Measurements from ENCODE around the gene PTPRM. TPM values are rescaled to one million over a fixed set of nuclear protein-coding genes. Genes with fewer than 3 reads are reported as not detected.

PTPRM gene
- total RNA-seq, 1 donor from 2014 or later, result 256 TPM

DNA sequence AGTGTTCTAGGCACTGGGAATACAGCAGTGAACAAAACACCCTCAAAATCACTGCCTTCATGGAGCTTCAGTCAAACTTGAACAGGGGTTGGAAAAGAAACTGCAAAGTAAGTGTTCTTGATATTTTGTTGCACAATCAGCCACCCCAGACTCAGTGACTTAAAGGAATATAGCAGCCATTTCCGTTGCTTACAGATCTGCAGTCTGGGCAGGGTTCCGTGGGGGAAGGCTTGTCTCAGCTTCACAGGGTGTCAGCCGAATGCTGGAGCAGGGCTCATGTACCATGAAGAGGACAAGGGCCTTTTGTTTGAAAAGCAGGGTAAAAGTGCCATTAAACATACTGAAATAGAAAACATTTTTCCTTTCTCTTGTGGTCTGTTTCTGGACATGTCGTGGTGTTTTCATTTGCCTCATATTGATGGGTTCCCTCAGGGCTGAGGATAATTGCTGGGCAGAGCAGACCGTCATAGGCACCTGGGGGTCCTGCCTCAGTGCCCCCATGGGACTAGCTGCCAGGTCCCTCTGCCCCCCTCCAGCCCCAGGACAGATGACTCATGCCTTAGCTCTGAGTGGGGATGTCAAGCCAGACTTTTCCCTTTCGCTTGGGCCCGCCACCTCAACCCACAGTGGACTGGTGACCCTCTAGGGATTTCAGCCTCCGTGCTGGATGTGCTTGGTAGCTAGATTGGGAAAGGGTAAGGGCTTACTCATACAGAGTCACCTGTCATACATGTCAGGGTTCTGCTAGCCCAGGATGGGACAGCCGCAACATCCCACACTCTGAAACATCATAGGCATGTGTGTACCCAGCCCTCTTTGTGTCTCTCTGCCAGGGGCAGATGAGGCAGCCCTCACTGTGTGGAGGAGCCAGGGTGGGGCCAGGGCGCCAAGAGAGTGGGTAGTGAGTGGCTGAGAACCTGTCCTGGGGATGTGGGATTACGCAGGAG is 96.5 kb downstream of the PTPRM start:
- no peak for DNase-seq (ENCODE audit: extremely low read depth, low read depth, low spot score)

DNA sequence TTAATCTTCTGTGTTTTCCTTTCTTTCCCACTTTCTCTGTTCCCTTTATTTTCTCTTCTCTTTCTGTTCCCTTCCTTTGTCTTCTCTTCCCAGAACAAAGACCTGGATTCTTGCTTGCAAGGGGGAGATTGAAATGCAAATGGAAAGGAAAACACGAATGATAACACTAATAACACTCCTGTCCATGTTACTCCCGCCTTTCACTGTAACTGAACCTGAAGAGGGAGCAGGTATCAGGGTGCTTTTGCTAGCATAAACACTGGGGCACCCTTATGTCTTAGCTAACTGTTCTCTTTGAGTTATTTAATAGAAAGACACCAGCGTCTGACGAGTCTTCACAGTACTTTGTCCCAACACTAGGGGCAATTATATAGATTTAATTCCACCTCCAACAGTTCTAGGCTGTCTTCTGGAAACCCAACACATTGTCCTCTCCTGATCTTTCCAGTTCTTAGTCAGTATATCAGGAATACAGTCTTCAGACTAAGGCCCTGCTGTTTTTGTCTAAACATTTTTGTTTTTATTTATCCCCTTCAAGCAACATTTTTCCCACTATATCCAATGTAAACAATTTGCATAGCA is 99.2 kb downstream of the PTPRM start:
- DNase-seq (ENCODE audit: extremely low read depth, low read depth, low spot score), result no peak

DNA sequence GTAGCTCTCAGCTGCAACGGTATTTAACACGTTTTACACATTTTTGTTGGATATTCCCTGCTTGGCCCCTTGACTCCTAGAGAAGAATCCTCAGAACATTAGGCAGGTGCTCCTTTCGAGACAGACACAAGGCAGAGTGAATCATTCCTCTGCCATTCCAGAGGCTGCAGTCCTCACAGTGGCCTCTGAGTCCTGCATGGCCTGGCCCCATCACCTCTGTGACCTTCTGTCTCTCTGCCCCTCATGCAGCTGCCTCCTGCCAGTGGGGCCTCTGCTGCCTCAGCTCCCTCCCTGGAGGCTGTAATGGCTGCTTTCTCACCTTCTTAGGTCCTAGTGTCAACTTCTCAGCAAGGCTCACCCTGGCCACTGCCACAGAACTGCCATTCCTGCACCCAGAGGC is 101.3 kb downstream of the PTPRM start:
- DNase-seq (ENCODE audit: extremely low read depth, low read depth, low spot score), result no peak

DNA sequence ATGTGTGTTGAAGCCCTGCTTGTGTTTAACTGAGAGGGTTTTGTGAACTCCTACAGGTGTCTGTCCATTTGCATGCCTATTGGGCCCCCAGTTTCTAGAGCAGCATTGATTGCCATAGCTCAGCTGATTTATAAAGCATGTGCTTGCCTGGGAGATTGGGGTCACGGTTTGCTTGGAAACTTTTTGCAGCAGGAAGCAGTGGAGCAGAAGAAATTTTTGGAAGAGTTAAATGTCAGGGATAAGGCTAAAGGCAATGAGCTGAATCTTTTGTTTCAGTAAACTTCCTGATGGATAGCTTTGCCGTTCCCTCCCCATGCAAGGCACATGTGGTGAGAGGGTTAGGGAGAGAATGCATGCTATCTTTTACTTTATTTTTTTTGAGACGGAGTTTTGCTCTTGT is 102.2 kb downstream of the PTPRM start:
- DNase-seq (ENCODE audit: extremely low read depth, low read depth, low spot score), result no peak

DNA sequence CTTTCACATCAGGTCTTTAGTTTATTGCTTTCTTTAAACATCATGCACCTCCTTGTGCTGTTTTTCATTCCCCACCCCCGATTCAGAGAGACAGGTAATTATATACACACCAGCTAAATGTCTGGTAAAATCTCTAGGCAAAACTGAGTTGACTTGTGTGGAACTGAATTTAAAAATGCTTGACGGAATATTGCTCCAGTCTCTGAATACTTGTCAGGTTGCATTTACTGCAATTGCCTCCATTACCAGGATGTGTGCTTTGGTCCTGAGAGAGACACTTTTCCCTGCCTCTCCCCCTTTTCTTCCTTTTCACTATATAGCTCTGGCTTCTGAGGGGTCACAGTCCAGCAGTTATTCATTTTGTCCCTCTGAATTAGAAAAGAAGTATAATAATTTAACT is 104.0 kb downstream of the PTPRM start:
- DNase-seq (ENCODE audit: extremely low read depth, low read depth, low spot score), result no peak

DNA sequence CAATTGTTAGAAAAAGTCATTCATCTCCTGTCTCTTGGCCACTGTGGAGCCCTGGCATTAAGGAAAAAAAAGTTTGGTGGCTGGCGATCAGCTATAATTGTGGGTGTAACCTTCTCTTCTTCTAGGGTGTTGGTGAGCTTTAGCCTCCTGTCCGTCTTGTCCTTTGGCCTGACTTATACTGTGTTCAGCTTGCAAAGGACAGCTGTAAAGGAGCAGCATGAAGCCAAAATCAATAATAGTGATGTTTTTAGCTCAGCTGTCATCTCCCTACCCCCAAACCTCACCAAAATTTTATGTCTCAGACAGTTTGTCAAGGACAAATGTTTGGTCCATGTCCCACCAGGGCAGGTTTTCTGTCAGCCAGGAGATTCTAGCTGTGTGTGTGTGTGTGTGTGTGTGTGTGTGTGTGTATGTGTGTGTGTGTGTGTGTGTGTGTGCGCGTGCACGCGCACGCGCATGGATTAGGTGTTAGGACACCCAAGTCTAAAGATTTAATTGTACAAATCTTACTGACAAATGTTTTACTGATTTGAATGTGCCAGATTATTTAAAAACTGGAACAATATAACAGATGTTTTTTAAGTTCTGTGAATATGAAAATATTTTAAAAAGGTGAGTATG is 109.2 kb downstream of the PTPRM start:
- no peak for DNase-seq (ENCODE audit: extremely low read depth, low read depth, low spot score)

DNA sequence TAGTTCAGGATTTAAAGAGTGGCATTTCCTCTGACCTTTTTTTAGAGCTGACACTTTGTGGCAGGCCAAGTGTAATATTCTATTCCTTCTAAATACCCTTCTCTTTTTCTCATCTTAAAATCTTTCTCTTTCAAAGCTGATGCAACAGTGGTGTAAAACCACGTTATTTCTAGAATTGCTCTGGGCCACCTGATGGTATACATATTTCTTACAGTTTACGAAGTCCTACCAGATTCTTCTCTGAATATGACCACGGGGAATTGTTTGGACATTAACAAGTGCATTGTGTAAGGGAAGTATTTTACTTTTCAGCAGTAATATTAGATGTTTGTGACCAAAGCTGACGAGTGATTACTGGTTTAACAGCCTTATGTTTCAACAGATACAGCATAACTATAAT is 109.9 kb downstream of the PTPRM start:
- DNase-seq (ENCODE audit: extremely low read depth, low read depth, low spot score), result no peak

DNA sequence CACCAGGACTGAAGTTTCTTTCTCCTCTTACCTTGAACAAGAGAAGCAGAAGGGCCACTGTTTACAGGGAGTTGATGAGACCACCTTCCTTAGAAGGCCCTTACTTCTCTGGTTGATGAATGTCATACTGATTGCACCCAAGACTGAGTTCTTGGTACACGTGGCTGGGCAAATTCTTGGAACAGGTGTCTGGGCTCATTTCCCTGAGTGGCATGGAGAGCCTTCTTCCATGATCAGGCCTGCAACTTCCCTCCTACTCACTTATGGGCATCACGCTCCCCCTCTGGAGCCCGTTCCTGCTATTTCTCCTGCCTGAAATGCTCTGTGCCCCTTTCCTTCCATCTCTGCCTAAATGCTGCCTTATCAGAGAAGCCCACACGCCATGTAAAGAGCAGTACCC is 110.3 kb downstream of the PTPRM start:
- DNase-seq (ENCODE audit: extremely low read depth, low read depth, low spot score), result no peak

DNA sequence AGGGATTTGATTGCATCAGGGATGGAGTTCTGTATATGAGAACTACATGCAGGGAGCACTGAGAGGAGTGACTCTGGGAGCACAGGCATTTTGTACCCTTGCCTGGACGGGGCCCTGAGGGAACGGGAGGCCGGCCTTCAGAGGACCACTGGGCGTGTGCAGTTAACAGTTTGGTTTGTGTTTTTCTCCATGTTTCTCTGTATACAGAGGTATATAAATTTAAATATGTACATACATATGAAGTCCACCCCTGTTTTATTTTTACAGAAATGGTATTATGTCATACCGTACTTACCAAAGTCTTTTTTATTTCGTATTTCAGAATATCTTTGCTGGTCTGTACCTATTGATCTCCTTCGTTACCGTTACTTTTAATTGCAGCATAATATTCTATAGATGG is 111.3 kb downstream of the PTPRM start:
- no peak for DNase-seq (ENCODE audit: extremely low read depth, low read depth, low spot score)

DNA sequence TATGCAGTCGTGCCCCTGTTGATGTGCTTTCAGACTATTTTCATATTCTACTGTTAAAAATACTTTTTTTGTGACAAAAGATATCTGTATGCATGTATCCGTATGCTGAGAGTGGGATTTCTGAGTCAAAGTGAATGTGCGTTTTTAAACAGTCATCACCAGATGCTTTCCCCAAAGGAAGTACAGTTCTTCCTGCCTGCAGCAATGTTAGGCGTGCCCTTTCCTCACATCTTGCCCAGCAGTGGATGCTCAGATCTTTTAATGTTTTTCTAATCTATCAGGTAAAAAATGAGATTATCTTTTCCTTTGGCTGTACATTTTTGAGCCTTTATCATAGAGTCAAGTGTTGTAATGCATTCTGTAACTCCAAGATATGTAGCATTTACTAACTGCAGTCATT is 111.7 kb downstream of the PTPRM start:
- peak; percentile 18 for DNase-seq (ENCODE audit: extremely low read depth, low read depth, low spot score)

DNA sequence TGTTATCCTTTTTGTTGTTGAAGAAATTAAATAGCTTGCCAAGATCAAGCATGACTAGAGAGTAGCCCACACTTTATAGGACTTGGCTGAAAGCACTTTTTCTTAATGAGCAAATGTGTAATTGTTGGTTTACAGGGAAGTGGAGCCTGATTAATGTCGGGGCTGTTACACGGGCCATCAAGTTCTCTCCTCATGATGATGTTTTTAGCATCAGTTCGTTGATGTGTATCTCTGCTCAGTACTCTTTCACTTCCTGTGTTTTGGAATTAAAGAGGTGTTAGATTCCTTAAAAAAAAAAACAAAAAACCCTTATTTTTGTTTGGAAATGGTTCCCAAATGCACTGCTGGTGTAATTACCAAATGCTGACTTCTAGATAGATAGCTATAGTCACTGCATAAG is 114.2 kb downstream of the PTPRM start:
- no peak for DNase-seq (ENCODE audit: extremely low read depth, low read depth, low spot score)

DNA sequence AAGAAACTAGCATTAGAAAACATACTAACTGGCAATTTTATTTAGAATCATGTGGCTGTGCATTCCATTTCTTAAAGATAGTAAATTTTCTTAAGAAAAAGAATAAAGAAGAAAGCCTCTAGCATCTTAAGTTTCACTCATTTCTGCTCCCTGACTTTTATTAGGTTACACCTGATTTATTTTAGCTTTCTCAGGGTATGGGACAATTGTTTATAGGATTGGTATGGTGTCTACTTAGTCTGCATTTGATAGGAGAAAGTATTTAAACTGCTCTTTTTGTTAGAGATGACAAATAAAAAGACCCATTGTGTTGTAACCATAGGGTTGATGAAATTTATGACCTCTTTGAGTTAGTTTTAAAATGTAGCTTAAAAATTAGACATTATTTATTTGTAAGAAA is 115.2 kb downstream of the PTPRM start:
- DNase-seq (ENCODE audit: extremely low read depth, low read depth, low spot score), result no peak

DNA sequence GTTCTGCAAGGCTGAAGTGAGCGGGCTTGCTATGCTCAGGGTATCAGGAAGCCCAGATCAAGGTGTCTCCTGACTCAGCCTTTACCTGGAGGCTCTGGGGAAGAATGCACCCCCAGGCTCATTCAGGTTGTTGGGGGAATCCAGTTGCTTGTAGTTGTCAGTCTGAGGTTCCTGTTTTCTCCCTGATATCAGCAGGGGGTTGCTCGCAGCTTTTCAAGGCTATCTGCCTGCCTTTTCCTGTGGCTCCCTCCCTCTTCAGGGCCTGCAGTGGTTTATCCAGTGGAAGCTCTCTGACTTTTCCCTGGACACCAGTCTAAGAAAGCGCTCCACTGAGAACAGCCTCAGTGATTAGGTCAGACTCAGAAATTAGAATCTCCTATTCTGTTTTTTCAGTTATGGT is 116.6 kb downstream of the PTPRM start:
- no peak for DNase-seq (ENCODE audit: extremely low read depth, low read depth, low spot score)

DNA sequence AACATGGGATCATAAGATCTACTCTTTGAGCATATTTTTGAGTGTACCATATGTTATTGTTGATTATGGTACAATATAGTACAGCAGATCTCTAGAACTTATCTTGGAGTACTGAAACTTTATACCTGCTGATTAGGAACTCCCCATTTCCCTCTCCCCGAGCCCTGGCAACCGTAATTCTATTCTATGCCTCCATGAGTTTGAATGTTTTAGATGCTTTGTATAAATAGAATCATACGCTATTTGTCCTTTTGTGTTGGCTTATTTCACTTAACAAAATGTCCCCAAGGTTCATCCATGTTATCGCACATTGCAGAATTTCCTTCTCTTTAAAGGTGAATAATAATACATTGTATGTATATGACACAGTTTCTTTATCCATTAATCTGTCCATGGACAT is 117.2 kb downstream of the PTPRM start:
- DNase-seq (ENCODE audit: extremely low read depth, low read depth, low spot score), result no peak

DNA sequence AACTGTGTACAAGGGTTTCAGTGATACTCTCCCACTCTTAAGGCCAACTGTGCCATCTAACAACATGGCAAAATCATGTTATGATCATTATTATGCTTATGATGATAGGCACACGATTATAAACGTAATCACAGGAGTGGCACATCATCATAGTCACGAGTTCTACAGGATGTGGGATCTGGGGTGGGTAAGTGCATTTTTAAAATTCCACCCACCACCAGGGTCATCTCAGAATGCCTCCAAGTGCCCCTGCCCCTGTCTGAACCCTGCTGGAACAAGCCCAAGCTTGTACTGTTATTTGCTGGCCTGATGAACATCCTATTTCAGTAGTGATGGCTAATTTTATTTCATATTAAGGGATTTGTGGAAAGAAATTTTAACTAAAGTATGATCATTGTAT is 117.8 kb downstream of the PTPRM start:
- no peak for DNase-seq (ENCODE audit: extremely low read depth, low read depth, low spot score)

DNA sequence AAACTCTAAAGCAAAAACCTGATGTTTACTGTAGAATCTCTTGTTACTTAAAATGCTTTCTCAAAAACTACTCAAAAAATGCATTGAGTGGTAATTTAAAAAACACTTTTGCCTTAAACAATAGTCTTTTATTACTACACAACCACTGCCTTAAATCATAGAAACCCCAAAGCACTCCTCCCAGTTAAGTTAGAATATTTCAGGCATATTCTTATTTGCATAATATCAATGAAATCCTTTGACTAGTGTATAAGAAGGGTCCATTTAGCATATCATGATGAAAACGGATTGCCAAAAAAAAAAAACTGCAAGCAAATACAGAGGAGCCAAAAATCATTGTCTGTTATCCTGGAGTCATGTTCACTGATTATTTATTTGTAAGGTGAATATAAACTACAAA is 119.2 kb downstream of the PTPRM start:
- DNase-seq (ENCODE audit: extremely low read depth, low read depth, low spot score), result no peak

DNA sequence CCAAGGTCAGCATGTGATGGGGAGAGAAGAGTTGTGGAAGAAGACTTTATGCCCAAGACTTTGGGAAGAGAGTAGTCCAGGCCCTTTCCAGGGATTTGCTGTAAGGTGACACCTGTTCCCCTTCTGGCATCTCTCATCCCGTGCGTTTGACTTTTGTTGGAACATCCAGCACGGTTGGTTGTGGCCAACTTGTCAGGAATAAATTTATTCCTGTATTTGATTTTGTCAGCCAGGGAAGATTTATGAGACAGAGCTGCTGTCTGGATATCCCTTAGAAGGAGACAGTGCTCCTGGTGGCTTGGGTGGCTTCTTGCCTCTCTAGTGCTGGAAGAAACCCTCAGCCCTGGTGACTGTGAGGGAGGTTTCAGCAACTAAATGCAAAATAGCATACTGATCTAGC is 121.5 kb downstream of the PTPRM start:
- DNase-seq (ENCODE audit: extremely low read depth, low read depth, low spot score), result no peak

DNA sequence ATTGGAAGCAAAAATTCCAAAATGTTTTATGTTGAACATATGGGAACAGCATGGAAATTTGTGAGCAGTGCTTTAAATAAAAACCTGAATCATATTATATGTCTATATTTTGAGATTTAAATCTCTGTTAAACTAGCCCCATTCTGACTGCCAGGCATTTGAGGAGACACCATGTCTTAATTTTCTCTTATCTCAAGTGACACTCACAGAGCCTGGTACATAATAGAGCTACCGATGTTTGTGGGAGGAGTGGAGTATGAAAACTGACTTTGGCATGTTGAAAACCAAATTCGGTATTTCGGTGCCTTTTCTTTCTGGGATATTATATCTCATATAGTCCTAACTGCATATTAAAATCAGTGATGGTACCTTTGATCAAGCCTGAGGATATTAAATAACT is 124.1 kb downstream of the PTPRM start:
- no peak for DNase-seq (ENCODE audit: extremely low read depth, low read depth, low spot score)

DNA sequence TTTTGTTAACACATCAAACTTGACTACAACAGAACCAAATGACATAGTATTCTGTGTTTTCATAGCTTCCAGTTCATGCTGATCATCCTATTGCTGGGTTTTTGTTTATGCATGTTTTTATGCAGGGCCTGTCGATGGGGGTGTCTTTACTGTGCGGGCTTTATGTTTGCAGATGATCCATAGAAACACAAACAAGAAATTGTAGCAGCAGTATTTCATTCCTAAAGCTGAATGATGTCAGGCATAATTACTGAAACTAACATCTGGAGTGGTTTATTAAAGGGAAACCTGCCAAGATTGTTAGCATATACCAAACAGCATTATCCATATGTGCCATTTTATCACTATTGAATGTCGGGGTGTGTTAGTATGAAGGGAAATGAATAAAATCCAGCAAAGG is 129.7 kb downstream of the PTPRM start:
- DNase-seq (ENCODE audit: extremely low read depth, low read depth, low spot score), result no peak

DNA sequence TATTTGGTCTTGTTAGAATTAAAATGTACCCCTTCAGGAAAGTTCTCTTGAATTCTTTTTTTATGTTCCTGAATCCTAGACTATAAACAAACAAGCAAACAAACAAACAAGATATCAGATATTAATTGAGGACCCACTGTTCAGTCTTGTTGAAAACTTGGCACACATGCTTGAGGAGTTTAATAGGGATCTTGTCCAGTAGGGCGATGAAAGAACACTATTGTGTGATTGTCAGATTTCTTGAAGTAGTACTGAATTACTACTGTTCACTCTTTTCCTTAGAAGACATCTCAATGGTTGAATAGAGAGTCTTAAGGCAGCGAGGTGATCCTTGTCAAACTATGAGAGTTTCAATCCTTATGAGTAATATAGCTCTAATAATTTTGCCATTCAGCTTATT is 130.2 kb downstream of the PTPRM start:
- DNase-seq (ENCODE audit: extremely low read depth, low read depth, low spot score), result no peak

DNA sequence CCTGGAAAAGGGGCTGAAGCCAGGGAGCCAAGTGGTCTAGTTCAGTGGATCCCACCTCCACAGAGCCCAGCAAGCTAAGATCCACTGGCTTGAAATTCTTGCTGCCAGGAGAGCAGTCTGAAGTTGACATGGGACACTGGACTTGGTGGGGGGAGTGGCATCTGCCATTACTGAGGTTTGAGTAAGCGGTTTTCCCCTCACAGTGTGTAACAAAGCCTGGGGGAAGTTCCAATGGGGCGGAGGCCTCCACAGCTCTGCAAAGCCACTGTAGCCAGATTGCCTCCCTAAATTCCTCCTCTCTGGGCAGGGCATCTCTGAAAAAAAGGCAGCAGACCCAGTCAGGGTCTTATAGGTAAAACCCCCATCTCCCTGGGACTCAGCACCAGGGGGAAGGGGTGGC is 144.4 kb downstream of the PTPRM start:
- DNase-seq (ENCODE audit: extremely low read depth, low read depth, low spot score), result no peak

DNA sequence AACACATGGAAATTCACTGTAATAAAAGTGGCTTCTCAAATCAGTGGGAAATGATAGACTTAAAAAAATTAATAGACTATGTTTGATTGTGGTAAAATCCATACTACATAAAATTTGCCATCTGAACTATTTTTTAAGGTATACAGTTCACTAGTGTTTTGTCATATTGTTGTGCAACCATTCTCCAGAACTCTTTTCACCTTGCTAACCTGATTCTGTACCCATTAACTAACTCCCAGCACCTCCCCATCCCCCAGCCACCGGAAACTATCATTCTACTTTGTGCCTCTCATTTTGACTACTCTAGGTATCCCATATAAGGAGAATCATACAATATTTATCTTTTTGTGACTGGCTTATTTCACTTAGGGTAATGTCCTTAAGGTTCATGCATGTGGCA is 153.3 kb downstream of the PTPRM start:
- no peak for DNase-seq (ENCODE audit: extremely low read depth, low read depth, low spot score)

Data from glomerular endothelial cell (primary cell).